Activated CD8-positive, alpha-beta memory T cell treated with anti-CD3 and anti-CD28 coated beads, Interleukin-2, amount 50 U/mL, for 1 hour (primary cell): Measurements from ENCODE around the gene FYB1.

Source experiments
- DNase-seq: peaks from one replicate; pipeline ENCODE4 v3.0.0-alpha.2; 2020; ENCODE audit errors: extremely low read depth

FYB1 gene

DNA sequence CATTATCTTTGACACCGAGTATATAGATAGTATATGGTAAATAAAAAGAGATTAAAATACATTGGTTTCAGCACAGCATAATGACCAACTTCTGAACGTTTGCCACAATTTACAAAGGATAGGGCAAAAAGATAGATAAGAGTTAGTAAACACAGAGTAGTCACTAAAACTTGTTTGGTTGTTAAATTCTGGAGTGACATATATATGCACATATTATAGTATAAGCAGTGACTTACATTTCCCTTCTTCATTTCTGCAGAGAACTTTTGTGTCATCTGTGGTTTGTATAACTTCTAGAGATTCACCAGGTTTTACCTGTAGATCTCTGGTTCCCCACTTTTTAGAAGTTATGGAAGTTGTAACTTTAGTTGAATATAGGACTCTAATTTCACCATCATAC lies 100.7 kb downstream of the FYB1 start:
- DNase-seq, result no peak

GRCh38 chr5:39117401-39117800 lies 102.0 kb downstream of the FYB1 start:
- no peak for DNase-seq

DNA sequence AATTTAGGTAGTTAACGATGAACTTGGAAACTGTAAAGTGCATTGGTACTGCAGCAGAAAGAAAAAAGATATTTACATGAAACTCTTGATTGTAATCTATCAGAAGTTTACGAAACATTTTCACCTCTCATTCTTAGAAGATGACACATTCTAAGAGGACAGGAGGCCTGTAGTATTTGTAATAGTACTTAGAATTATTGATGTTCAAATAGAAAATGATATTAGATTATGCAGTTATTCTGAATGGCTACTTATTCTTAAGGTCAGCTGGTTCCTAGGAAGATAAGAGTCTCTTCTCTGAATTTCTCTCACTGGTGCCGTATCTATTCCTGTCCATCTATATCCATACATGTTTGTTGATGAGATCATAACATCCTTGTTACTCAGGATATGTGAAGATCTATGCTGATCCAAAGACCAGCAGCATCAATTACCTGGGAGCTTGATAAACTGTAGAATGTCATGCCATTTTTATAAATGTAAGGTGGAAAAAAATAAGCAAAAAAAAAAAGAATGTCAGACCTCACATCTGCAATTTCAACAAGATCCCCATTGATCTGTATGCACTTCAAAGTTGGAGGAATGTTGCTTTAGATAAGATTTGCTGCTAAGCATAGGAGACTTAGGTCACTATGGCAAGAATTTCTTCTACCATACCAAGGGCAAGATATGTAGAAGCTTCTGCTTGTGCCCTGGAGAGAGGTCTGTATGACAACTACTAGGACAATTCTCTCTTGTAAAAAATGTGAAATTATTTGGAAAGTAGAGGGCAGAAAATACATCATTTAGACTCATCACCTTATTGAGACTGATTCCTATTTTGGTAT lies 102.8 kb downstream of the FYB1 start:
- DNase-seq, result no peak

DNA sequence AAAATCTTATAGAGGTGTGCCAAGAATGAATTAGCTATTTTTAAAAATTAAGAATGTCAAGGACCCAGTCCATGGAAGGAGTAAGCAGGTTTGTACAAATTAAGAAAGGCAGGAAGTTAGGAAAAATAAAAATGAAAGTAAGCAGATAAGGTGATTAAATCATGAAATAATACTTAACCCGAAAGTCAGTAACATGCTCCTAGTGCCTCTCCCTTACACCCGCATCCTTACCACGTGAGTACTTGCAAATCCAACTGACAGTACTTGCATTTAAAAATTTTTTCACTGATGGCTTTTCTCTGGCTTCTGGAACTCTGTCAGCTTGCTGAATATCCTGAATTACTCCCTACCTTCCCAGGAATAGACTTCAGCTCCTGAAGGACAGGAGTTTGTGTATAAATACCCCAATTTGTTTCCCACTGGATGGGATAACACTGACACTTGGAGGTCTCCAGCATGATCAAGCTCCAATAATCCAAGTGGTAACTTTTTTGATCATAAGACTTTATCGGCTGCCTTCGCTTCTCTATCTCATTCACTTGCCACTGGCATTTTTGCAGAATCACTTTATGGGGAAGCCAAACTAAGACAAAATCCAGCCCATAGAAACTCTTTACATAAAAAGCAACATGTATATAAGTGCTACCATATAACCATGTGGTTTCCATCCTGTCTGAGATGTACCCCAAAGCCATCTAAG lies 103.6 kb downstream of the FYB1 start:
- no peak for DNase-seq

DNA sequence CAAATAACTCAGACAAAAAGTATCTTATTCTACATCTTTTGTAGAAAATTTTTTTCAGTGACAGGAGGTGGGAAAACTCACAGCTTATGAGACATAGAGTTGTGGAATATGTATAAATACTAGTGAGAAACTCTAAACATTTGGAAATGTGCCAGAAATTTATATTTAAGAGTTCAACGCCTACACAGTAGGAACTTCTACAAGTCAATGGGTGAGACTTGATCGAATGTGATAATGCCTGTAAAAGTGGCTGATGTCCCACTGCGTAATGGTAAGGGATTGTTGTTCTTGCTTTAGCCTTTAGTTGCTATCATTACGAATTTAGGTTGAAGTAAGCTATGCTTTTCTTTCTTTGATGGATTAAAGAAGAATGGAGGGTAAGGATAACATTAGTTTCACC lies 105.2 kb downstream of the FYB1 start:
- DNase-seq, result no peak

DNA sequence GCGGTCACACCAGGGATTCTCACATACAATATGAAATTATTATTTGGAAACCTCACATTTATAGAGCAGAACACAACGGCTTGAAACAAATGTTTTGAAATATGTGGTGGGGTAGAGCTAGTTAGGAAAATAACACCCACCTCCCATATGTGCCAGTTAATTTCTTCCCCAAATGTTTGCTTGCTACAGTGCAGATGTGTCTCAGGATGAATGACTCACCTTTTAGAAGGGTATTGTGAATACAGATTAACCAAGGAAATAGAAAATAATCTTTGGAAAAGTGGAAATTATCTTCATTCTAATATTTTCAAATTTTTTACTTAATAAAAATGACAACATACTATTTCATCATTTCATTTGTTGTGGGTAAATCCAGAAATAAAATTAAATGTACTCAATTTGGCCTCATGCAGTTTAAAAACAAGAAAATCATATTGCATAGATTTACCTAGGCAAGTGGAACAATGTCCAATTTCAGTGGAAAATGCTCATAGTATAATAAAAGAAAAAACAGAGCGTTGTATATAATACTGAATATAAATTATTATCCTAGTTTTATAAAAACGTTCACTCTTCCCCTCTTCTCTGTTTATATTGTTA lies 105.9 kb downstream of the FYB1 start:
- no peak for DNase-seq

- no peak for DNase-seq
Measured at GRCh38 chr5:39109606-39110005, 109.8 kb downstream of the FYB1 start.

GRCh38 chr5:39108987-39109386 lies 110.4 kb downstream of the FYB1 start:
- no peak for DNase-seq

- no peak for DNase-seq
Measured at GRCh38 chr5:39107350-39107749, 112.0 kb downstream of the FYB1 start.

GRCh38 chr5:39106322-39106721 lies 113.0 kb downstream of the FYB1 start:
- no peak for DNase-seq

GRCh38 chr5:39104221-39104620 lies 115.1 kb downstream of the FYB1 start:
- DNase-seq, result no peak

GRCh38 chr5:39102684-39103155 lies 116.6 kb downstream of the FYB1 start:
- no peak for DNase-seq

GRCh38 chr5:39100851-39101396 lies 118.4 kb downstream of the FYB1 start:
- no peak for DNase-seq

DNA sequence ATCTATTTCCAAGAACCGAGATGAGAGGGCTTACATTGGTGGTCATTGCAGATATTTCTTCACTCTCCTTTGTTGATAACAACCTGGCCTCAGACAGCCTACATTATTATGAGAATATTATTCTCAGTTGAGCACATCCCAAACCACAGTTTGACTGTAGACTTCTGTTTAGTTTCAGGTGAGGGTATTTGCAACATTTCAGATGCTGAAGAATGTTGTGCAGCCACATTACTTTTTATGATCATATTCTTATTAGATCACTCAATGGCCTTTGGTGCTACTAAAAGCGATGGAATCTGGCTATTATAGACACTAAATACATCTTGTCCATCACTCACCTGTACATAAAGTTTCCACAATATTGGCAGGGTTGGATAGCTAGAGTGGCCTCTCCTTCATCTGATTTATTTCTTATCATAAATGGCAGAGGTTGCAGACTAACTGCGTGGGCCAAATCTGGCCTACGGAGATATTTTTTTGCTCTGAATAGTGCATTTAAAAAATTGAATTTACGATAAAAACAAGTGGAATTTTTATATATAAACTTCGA lies 119.0 kb downstream of the FYB1 start:
- no peak for DNase-seq

DNA sequence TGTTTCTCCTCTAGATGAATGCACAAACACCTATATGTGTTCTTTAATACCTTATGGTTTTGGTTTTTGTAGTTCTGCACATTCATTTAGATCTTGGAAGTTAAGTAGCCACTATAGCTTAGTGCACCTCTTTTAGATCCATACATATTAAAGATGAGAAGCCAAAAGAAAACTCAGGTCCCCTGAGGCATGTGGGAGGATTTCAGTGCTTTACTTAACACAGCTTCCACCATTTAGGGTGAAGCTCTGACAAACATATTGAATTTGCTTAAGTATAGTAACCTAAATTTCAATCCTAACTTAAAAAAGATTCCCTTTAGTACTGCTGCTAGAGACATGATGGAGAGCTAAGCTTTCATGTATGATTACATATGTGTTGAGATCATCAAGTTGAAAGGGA lies 119.5 kb downstream of the FYB1 start:
- DNase-seq, result no peak

DNA sequence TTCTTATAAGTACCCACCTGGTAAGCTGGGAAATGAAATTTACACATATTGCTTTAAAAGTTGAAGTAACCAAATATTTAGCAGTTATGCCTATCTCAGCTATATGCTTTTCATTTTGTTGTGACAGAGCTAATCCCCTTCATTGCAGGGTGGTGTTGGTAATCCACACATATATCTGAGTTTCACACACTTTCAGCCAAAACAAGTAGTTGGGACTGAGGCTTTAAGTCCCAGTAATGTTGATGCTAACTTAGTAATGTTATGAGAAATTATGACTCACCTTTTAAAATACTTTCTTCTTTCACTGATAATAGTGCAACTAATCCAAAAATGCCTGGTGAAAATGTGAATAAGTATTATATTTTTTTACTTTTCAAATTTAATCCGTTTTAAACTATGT lies 126.0 kb downstream of the FYB1 start:
- no peak for DNase-seq

DNA sequence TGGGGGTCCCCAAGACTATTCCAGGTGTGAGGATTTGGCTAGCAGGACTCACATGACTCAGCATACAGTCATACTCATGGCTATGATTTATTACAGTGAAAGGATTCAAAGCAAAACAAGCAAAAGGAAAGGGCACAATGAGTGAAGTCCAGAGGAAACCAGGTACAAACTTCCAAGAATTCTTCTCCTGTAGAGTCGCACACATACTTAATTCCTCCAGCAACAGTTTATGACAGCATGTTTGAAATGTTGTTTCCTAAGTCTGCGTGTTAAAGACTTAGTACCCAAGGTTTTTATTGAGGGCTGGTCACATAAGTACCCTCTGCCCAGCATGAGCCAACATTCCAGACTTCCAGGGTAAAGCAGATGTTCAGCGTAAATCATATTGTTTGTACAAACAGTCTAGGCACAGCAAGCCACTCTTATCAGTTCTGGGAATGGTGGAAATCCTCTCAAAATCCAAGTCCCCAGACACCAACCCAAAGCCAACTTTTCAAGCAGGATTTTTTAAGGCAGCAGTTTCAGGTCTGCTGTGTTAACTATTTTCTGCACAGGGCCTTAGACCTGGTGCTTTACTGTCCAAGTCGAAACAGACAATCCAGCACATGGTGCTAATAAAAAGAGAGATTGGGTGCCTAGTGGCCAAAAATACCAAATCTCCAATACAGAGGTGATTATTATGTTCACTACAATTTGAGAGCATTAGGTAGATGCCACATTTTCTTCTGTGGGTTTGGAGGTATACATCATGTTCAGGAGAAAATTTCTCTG lies 126.6 kb downstream of the FYB1 start:
- DNase-seq, result no peak

- no peak for DNase-seq
Measured at GRCh38 chr5:39091940-39092580, 127.3 kb downstream of the FYB1 start.

- DNase-seq, result no peak
Measured at GRCh38 chr5:39083968-39084367, 135.4 kb downstream of the FYB1 start.

DNA sequence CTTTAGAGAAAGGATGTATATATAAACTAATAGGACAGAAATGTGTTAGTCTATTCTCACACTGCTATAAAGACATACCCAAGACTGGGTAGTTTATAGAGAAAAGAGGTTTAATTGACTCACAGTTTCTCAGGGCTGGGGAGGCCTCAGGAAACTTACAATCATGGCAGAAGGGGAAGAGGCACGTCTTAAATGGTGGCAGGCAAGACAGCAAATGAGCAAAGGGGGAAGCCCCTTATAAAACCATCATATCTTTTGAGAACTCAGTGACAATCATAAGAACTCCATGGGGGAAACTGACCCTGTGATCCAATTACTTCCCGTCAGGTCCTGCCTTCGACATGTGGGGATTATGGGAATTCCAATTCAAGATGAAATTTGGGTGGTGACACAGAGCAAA lies 136.4 kb downstream of the FYB1 start:
- no peak for DNase-seq

- DNase-seq, result no peak
Measured at GRCh38 chr5:39080597-39081204, 138.7 kb downstream of the FYB1 start.
